AG09319 (cell line): ENCODE measurements around the gene CLEC3A.
"Not testable (repeated sequence)": the region's sequence is repeated elsewhere in the genome, so short reads cannot be mapped to it uniquely, and the experiment has no call there.

Source experiments
- DNase-seq: peaks from one replicate; pipeline ENCODE4 v3.0.0-alpha.2; 2010; ENCODE audit warnings: low read depth; ENCODE audit errors: extremely low read depth
- CTCF ChIP-seq: IDR thresholded peaks from 2 replicates; pipeline ENCODE4 v1.5.1; 2011; ENCODE audit warnings: low read depth, mild to moderate bottlenecking, inconsistent platforms, low read length, moderate library complexity

CLEC3A gene

DNA sequence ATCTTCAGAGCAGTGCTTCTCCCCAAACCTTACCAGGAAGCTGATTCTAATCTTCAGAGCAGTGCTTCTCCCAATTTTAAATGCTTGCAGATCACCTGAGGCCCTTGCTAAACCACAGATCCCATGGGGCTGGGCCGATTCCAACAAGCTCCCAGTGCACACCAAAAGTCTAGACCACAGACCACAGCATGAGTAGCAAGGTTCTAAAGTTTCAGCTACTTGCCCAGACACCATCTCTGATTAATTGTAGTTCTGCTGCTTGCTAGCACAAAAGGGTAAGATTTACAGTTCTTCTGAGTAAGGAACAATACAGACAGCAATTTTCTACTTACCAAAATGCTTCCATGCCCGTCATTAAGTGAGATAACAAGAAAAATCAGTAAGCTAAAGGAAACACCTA, 12.2 kb downstream of the CLEC3A start:
- TF ChIP-seq CTCF: no peak
- no peak for DNase-seq

- no peak for TF ChIP-seq CTCF
- no peak for DNase-seq
Observed at GRCh38 chr16:78035012-78035411, 12.7 kb downstream of the CLEC3A start.

DNA sequence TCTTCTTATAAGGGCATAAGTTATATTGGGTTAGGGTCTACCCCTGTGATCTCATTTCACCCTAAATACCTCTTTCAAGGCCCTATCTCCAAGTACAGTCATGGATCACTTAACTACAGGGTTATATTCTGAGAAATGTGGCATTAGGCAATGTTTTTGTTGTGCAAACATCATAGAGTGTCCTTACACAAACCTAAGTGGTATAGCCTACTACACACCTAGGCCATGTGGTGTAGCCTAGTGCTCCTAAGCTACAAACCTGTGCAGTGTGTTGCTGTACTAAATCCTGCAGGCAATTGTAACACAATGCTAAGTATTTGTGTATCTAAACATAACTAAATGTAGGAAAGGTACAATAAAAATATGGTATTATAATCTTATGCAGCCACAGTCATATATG, 18.0 kb downstream of the CLEC3A start:
- no peak for DNase-seq
- TF ChIP-seq CTCF: no peak

DNA sequence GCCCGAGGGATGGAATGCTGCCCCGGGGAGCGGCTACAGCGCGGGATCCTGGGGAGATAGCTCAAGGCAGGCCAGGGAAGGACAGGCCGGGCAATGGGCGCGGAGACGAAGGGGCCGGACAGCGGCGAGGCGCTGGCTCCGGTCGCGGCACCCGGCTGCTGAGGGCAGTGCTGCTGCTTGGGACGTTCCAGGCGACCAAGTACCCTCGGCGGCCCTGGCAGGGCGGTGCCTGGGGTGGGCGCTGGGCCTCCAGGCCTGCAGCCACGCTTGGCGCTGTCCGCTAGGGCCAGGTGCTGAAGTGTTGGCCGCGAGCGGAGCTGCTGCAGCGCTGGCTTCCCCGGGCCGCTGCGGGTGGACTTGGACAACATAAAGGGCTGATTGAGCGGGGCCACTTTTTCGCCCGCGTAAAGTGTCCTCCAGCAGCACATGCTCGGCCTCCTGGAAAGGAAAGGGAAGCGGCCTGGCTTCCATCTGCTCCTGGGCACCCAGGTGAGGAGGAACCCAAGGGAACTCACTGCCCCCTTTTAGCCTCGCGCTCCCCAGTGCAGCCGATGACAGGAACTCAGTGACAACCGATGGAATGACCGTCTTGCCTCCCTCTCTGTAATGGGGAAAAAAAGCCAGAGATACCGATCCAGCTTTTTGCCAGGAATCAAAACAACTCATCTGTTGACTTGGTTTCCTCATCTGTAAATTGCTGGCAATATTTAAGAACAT, 23.7 kb downstream of the CLEC3A start:
- DNase-seq: no peak
- TF ChIP-seq CTCF: no peak

DNA sequence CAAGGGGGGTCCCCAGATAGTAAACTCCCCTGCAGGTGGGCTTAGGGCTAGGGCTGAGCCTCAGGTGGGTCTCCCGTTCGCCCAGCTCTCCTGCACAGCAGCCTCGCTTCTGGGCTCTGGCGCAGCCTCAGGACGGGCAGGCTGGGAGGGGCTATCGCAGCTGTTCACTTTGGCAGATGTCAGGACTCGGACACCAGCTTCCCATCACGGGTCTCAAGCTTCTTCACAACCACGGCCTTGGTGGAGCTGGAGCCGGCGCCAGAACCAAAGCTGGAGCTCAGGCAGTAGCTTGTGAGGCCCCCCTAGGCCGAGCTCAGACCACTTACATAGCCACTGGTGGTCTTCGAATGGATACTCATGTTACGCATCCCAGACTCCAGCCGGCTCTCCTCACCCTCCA, 26.0 kb downstream of the CLEC3A start:
- DNase-seq: no peak
- no peak for TF ChIP-seq CTCF

GRCh38 chr16:78050734-78051400, 28.5 kb downstream of the CLEC3A start:
- no peak for DNase-seq
- TF ChIP-seq CTCF: no peak

- TF ChIP-seq CTCF: no peak
- DNase-seq: no peak
Observed at GRCh38 chr16:78057803-78058564, 35.6 kb downstream of the CLEC3A start.

GRCh38 chr16:78059806-78060205, 37.5 kb downstream of the CLEC3A start:
- DNase-seq: not testable (repeated sequence)
